ENCODE results near the gene FBXL19. TPM values are rescaled to one million over a fixed set of nuclear protein-coding genes. Genes with fewer than 3 reads are reported as not detected.

Gene FBXL19
- total and polyA plus RNA-seq, 4 donors: 0.31 to 4.8 (median 2.7) TPM

- no peak for TF ChIP-seq YY1 (IDR thresholded peaks at IDR 0.05)
- no peak for TF ChIP-seq RAD21 (IDR thresholded peaks at IDR 0.05)
- TF ChIP-seq FOXA1 (IDR thresholded peaks at IDR 0.05): no peak
- TF ChIP-seq NR2F2 (IDR thresholded peaks at IDR 0.05): no peak
- no peak for TF ChIP-seq ZBTB33 (IDR thresholded peaks at IDR 0.05)
- TF ChIP-seq, protein P1, sequence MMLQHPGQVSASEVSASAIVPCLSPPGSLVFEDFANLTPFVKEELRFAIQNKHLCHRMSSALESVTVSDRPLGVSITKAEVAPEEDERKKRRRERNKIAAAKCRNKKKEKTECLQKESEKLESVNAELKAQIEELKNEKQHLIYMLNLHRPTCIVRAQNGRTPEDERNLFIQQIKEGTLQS (IDR thresholded peaks at IDR 0.05): no peak
- TF ChIP-seq HNF4G (IDR thresholded peaks at IDR 0.05): no peak
- no peak for TF ChIP-seq HNF4A (conservative IDR thresholded peaks at IDR 0.05)
- TF ChIP-seq MAX (IDR thresholded peaks at IDR 0.05): no peak
- no peak for TF ChIP-seq FOXA2 (IDR thresholded peaks at IDR 0.05)
- no peak for TF ChIP-seq TAF1 (conservative IDR thresholded peaks at IDR 0.05)
- TF ChIP-seq JUND (IDR thresholded peaks at IDR 0.05): no peak
- TF ChIP-seq SP1 (IDR thresholded peaks at IDR 0.05): no peak
- TF ChIP-seq GABPA (IDR thresholded peaks at IDR 0.05 in 1 of 2, conservative IDR thresholded peaks at IDR 0.05 in 1 of 2): no peak
- DNase-seq (ENCODE audit: low spot score): no peak
- H3K9me3 ChIP-seq (ENCODE audit: control insufficient read depth in 4 of 4, low read length in 3 of 4): no peaks in the 10 kb centered on the region
- no peak overlapping the region for H3K9ac ChIP-seq (ENCODE audit: low read depth in 1 of 2, low read length in 2 of 2)
- H3K27me3 ChIP-seq (ENCODE audit: control insufficient read depth in 4 of 4, insufficient read depth in 4 of 4, low read length in 3 of 4): no peaks in the 10 kb centered on the region
- peaks cover 6 to 64% (median 28%) of the 10 kb centered on the region in 4 donors for H3K36me3 ChIP-seq (ENCODE audit: control insufficient read depth in 4 of 4, insufficient read depth in 3 of 4, low read depth in 1 of 4, low read length in 3 of 4)
- H3K4me1 ChIP-seq (ENCODE audit: control insufficient read depth in 4 of 4, insufficient read depth in 4 of 4, low read length in 3 of 4): no peaks in the 10 kb centered on the region
- 94% methylated on average over 62 of the region's 62 CpGs for WGBS
- H3K4me3 ChIP-seq (ENCODE audit: low read depth in 1 of 3, low read length in 3 of 3): no peak overlapping the region
- no peak overlapping the region for H3K27ac ChIP-seq (ENCODE audit: low read depth in 1 of 2, low read length in 2 of 2)
Measured at GRCh38 chr16:30979170-30980022, 56.0 kb downstream of the FBXL19 start.

DNA sequence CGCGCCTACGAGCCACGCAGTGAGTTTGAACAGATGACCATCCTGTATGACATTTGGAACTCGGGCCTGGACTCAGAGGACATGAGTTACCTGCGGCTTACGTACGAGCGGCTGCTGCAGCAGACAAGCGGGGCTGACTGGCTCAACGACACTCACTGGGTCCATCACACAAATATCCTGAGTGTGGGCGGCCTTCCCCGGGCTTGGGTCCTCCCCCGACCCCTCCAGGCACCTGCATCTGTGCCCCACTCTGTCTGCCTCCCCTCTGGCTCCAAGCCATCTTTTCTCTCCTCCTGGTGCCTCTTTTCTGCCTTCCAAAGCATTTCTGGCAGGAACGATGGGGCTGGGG lies 56.6 kb downstream of the FBXL19 start:
- Histone ChIP-seq H3K4me3 (ENCODE audit: low read depth in 1 of 3, low read length in 3 of 3) (no peak overlapping the region), H3K36me3 (ENCODE audit: control insufficient read depth in 4 of 4, insufficient read depth in 3 of 4, low read depth in 1 of 4, low read length in 3 of 4) (peaks cover 6 to 63% (median 27%) of the 10 kb centered on the region in 4 donors), H3K27ac (ENCODE audit: low read depth in 1 of 2, low read length in 2 of 2) (no peak overlapping the region), H3K4me1 (ENCODE audit: control insufficient read depth in 4 of 4, insufficient read depth in 4 of 4, low read length in 3 of 4) (peaks cover 0 to 3% (median 2%) of the 10 kb centered on the region in 4 donors), H3K9me3 (ENCODE audit: control insufficient read depth in 4 of 4, low read length in 3 of 4) (no peaks in the 10 kb centered on the region), H3K9ac (ENCODE audit: low read depth in 1 of 2, low read length in 2 of 2) (no peak overlapping the region), H3K27me3 (ENCODE audit: control insufficient read depth in 4 of 4, insufficient read depth in 4 of 4, low read length in 3 of 4) (no peaks in the 10 kb centered on the region)
- 95% methylated on average over 15 of the region's 15 CpGs for WGBS
- DNase-seq (ENCODE audit: low spot score): no peak
- no peak for TF ChIP-seq RAD21 (IDR thresholded peaks at IDR 0.05)
- no peak for TF ChIP-seq GABPA (IDR thresholded peaks at IDR 0.05 in 1 of 2, conservative IDR thresholded peaks at IDR 0.05 in 1 of 2)
- no peak for TF ChIP-seq NR2F2 (IDR thresholded peaks at IDR 0.05)
- TF ChIP-seq MAX (IDR thresholded peaks at IDR 0.05): no peak
- no peak for TF ChIP-seq HNF4A (conservative IDR thresholded peaks at IDR 0.05)

GRCh38 chr16:30980434-30980833 lies 57.1 kb downstream of the FBXL19 start:
- no peaks in the 10 kb centered on the region for H3K9me3 ChIP-seq (ENCODE audit: control insufficient read depth in 4 of 4, low read length in 3 of 4)
- H3K36me3 ChIP-seq (ENCODE audit: control insufficient read depth in 4 of 4, insufficient read depth in 3 of 4, low read depth in 1 of 4, low read length in 3 of 4): peaks cover 6 to 61% (median 27%) of the 10 kb centered on the region in 4 donors
- H3K9ac ChIP-seq (ENCODE audit: low read depth in 1 of 2, low read length in 2 of 2): no peak overlapping the region
- TF ChIP-seq, protein P1 (IDR thresholded peaks at IDR 0.05): no peak
- no peak for TF ChIP-seq NR2F2 (IDR thresholded peaks at IDR 0.05)
- no peak for TF ChIP-seq FOXA2 (IDR thresholded peaks at IDR 0.05)
- no peak for TF ChIP-seq REST (IDR thresholded peaks at IDR 0.05)
- peaks cover 0 to 4% (median 2%) of the 10 kb centered on the region in 4 donors for H3K4me1 ChIP-seq (ENCODE audit: control insufficient read depth in 4 of 4, insufficient read depth in 4 of 4, low read length in 3 of 4)
- no peak overlapping the region for H3K27ac ChIP-seq (ENCODE audit: low read depth in 1 of 2, low read length in 2 of 2)
- WGBS: 93% methylated on average over 29 of the region's 29 CpGs
- H3K27me3 ChIP-seq (ENCODE audit: control insufficient read depth in 4 of 4, insufficient read depth in 4 of 4, low read length in 3 of 4): no peaks in the 10 kb centered on the region
- no peak overlapping the region for H3K4me3 ChIP-seq (ENCODE audit: low read depth in 1 of 3, low read length in 3 of 3)
- no peak for DNase-seq (ENCODE audit: low spot score)
